NCI-H2196 (cell line): Measurements from ENCODE around the gene PHKA2.

Experiments used
- DNase-seq: peaks from one replicate; lab custom pipeline; 2025; ENCODE audit not compliant: unreplicated experiment; lab: John Stamatoyannopoulos, UW

The PHKA2 gene

DNA sequence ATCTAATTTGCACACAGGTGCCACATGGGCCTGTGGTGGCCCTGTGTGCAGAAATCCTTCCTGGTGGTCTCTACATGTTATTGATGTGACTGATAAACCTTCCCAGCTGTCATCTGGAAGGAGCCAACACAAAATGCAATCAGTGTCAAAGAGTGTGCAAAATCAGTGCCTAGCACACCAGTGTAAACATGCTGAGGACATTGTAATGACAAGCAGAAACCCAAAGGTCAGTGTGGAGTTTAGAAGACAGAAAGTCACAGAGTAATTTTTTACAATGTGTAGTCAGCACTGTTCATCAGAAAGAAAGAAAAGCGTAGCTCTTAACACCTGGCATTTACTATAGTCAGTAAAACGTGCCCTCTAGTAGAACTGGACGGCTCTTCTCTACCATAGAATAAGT lies 50.3 kb downstream of the PHKA2 start:
- no peak for DNase-seq

DNA sequence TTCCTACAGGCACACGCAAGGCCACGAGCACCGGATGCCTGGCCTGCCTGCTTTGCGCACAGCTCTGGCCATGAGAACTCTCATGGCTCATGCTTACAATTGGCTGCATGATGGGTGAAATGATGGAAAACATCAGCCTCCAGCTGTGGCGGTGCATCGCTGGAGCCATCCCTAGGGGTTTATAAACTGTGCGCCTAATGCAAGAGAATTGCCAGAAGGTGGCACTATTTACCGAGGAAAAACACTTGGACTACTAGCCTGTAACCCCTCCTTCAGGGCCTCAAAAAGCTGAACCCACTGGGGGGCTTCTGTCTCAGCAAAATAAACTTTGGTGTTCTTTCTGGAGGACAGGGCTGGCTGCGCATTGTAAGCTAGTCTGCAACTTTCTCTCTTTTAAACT lies 51.9 kb downstream of the PHKA2 start:
- peak; percentile 13 for DNase-seq

DNA sequence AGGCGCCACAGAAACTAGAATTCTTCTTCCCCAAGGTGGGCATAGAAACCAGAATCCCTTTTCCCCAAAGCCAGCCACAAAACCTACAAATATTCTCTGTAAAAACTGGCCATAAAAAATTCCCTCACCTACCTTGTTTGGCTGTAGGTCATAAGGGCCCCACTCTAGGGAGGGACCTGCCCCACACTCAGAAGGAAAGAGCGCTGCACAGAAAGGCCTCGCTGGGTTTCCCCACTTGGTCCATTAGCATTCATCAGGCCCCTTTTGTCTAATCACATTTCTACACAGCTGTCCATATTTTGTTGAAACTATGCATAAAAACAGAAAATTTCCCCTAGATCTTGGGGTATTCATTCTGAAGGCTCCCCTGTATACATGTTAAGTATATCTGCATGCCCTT lies 54.1 kb downstream of the PHKA2 start:
- DNase-seq: no peak

DNA sequence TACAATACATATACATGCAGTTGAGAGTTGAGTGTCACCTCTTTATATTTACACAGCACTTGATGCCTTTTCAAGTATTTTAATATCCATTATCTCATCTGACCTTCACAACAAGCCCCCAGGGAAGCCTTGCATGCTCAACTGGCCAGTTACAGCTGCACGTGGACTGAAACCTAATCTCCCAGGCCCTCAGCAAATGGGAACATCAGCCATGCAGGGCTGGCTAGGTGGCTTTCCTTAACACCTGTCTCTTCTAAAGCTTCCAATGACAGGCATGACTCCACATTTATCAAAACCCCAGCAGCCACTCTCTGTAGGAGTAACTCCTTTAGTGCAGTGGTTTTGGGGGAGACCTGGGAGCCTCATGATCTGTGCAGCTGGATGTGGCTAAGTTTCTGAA lies 56.4 kb downstream of the PHKA2 start:
- DNase-seq: peak; percentile 38

DNA sequence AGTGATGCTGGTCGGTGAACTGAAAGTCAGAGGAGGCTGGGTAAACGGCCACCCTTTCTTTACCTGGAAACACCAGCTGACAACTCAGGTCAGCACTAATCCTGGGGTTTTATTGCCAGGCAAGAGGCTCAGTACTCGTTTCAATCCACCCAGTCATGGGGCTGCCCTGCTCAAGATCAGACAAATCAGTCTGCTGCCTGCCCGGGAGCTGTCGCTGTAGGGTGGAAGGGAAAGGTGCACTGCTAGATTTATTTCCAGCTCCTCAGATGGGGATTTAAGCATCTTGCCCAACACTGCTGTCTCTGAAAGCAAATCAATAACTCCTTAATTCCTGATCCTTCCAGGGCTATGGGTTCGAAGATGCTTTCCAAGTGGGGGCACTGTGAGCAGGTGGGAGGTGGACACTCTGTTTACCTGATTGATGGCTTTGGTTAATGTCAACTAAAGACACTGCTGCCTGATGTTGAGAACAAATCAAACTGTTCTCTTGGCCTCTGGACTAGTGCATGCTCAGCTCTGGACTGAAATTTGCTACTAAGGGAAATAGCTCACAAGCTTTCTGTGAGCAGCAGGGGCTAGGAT lies 59.3 kb downstream of the PHKA2 start:
- no peak for DNase-seq

DNA sequence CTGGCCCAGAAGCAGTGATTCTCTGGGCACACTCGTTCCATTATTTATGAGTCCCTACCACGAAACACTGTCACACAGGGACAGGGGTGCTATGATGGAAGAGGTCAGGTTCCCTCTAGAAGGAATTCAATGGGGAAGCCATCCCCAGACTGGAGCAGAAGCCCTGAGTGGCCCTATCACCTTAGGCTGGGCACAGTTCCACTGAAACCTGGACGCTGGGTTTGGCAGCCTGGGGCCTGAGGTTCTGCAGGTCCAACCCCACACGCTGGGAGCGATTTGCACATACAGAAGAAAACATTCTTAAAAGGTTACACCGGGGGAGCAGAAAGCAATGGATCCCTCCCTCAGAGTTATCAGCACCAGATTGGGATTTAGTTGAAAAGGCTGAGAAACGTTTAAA lies 63.3 kb downstream of the PHKA2 start:
- no peak for DNase-seq

DNA sequence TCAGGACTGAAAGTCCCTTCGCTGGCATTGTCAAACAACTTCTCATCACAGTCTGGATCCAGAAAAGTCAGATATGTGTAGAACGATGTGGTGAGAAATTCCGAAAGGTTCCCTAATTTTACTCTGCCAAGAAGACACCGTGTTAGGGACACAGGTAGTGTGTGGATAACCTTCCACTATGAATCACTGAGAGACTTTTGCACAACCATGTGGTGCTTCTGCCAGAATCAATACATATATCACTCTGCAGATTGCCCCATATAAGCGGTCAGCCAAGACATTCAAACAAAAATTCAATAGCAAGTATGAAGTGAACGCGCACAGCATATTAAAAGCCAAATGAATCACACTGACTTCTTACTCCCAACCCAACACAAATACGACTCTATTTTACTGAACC lies 63.8 kb downstream of the PHKA2 start:
- DNase-seq: no peak

DNA sequence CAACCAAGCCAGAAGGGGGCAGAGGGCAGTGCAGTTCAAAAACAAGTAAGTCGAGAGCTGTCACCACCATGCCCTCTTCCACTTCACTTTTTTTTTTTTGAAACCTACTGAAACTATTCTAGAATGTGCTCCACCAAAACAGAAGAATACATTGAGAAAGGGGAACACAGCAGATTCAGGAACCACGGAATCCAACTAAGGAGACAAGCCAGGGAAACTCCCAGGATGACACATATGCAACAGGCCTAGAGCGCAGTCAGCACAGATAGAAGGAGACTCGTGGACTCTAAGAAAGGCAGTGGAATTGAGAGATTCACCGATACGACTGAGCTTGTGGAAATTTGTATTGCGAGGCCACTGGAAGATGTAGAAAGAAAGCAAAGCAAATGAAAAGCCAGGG lies 66.1 kb downstream of the PHKA2 start:
- no peak for DNase-seq

DNA sequence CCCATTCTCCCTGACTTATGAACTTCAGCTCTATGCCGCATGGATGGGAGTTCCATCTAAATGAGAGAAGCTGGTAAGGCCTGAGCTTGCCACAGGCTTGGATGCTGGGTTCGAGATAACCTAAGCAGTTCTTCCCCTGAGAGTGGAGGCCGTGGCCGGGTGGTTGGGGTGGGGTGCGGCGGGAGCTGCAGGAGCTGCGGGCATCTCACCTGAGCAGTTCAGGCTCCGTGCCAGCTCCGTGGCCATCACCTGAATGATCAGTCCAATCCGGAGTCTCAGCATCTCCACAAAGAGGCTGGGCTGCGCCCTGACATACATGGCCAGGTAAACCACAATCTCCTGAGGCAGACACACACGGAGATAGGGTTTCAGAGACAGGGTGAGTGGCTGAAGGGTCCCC lies 77.6 kb downstream of the PHKA2 start:
- DNase-seq: no peak

DNA sequence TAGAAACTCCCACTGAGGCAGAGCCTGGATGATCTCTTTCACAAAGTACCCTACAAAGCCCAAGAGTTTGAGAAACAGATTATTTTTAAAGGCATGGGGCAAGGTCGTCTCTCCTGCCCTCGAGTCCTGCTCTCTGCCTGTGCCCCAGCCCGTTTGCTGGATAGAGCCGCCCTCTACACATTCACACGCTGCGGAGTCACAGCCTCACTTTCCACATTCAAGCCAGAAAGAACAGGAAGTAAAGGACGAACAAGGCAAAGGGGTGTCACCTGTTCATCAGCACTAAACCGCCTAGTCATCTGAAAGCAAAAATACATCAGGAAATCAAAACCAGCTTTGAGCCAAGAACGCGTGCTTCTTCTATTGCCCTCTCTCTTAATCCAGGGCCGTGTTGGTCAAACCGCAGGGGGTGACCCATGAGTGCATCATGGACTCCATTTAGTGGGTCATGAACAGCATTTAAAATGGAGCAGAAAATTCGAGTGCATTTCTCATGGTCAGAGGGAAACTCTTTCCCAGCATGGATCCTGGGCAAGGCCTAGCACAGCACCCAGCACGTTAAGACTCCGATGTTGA lies 83.4 kb downstream of the PHKA2 start:
- no peak for DNase-seq

DNA sequence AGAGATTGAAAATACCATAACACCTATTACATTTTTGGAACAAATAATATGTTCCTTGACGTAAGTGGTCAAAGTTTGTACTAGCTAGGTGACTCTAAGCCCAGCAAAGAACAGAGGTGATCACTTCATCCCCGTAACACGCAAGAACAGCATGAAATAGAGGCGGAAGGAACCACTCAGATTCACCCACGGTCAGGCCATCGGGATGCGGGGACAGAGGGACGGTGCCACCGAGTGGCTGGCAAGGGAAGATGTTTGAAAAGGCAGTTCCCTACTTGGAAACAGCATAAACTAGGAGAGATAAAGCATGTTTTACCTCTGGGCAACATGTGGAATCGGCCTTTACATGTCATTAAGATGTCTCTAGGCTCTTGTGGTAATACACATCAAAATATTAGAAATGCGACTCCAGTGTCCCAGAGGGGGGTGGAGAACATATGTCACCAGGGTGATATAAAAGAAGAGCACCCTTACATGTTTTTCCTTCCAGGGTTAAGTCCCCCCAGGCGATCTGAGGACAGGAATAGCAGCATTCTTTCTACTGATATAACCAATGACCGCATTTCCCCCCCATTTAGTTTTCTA lies 84.0 kb downstream of the PHKA2 start:
- DNase-seq: no peak

DNA sequence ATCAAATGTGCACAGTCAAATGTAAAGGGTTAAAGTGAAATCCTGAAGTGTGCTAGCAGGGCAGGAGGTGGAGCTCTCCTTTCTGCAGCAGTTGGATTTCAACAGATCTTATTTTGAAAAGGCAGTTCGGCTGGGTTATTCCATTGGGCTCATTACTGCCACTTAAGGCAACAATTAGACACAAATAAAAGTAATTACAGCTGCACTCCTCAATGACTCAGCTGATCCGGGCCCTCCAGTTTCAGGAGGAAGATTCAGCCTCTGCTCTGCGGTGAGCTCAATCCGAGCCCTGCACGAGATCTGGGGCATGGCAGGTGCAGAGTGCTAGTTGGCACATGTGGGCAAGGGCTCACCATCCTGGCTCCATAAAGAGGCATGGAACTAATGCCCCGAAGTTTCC lies 85.4 kb downstream of the PHKA2 start:
- no peak for DNase-seq

DNA sequence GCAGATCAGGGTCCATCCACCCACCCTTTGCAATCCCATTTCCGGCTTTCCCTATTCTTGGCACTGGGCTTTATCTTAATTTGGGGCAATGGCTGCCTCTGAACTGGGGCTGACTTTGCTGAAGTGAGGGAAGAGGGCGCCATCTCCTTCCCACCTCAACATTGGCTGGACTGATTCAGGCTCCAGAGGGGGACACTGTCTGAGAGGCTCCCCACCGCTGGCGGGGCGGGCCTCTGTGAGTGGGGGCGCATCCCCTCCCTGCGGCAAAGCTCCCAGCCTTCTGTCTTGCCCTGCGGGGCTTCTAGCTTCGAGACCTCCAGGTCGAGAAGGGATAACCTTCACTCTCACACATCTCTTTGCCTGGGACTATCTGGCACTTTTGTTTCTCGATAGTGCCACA lies 85.8 kb downstream of the PHKA2 start:
- DNase-seq: no peak

DNA sequence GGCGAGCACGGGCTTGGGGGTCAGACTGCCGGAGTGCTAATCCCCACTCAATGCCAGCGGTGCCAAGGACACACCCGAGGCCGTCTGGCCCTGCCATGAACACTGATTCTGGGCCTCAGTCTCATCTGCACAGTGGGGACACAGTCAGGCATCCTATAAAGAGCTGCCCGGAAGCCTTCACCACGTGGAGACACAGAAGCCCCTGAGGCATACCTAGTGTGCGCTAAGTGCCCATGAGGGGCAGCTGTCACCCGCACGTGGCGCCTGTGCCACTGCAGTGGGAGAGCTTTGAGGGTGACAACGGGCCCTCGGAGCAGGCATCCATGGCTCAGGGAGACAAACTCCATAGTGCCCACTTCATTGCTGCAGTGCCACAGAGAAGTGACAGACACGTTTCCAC lies 86.3 kb downstream of the PHKA2 start:
- DNase-seq: no peak

DNA sequence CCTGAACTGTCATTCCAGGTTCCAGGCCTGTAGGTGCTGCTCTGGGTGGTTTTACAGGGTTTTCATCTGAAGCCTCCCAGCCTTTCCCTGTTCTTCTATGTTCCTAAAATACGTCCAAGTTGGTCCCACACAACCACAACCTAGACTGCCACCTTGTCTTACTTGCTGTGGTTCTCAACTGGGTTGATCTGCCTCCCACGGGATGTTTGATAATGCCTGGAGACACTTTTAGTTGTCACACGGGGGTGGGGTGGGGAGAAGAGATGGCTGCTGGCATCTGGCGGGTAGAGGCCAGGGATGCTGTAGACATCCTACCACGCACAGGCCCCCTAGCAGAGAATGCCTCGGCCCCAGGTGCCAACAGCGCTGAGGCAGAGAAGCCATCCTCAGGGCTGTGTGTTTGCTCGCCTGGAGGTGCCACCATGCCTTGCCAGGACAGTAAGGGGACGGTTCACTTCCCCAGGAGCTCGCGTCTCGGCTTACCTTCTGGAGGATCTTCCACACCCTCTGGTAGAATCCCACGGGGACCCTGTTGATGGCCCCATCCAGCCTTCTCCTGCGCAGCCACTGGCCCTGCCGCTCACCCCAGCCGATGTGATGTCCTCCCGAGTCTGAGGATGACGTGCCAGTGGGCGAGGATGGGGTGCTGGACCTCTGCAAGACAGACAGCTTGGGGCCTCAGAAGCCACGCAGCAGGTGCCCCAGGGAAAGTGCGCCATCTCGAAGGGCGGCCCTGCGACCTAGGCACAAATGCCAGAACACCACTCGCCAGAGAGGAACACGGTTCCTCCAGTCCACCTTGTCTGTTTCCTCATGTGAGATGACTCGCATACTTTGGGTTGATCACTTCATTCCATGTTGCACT lies 87.0 kb downstream of the PHKA2 start:
- no peak for DNase-seq

DNA sequence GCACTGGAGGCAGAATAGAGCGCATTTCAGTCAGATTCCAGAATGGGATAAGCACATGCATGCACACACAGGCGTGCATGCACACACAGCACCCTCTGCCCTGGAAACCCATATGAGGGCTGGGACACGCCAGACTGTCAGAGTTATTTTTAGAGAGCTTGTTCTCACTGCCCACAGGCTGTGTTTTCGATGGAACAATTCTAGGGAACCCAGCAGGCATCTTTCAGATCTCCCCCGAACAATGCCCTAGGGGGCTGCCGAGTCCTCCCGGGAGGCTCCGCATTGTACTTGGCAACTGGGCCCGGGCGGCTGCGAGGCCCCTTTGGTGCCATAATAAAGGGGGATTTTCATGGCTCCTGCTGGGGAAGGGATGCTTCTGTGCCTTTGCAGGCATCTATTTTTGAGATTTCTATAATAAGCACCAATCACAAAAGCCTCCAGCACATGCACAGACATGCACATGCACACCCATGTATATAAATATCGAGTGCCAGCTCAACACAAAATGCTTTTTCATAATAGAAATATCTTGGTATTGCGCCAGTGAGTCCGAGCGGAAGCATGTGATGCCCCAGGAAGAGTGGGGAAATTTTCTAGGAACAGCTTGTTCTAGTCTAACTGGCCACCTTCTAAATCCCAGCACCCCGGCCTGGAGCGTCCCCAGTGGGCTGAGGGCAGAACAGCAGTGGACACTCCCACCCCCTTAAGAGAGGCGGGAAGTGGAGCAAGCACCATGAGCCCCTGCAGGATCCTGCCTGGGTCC lies 88.5 kb downstream of the PHKA2 start:
- no peak for DNase-seq

DNA sequence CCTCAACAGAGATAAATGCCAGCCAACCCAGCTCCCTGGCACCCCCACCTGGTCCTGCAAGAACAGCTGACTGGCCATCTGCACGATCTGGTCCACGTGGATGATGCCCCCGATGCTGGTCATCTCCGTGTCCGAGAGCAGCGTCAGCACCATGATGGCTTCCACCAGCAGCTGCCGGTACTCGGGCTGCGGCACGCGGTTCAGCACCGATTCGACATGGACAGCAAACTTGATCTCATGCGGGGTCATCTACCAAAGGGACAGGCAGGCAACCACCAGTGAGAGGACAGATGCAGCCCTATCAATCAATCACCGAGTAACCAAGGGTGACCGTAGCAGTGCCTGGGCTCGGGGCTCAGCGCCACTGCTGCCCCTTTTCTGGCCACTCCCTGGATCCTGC lies 89.8 kb downstream of the PHKA2 start:
- no peak for DNase-seq

DNA sequence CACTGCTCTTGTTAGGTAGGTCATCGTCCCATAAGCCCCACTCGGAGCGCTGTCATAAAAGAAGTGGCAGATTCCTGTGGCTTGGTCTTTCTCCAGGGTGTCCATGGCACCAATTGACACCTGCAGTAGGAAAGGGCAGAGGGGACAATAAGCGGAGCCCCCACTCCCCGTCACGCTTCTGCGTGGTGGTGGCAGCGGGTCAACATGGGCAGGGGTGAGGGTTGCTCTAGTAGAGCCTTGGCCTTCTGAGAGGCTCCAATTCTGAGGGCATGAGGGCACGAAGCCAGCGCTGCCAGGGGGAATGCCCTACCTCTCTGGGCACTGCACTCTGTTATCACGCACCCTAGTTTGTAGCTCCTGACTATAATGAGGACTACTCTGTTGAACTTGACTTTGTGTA lies 90.4 kb downstream of the PHKA2 start:
- no peak for DNase-seq

DNA sequence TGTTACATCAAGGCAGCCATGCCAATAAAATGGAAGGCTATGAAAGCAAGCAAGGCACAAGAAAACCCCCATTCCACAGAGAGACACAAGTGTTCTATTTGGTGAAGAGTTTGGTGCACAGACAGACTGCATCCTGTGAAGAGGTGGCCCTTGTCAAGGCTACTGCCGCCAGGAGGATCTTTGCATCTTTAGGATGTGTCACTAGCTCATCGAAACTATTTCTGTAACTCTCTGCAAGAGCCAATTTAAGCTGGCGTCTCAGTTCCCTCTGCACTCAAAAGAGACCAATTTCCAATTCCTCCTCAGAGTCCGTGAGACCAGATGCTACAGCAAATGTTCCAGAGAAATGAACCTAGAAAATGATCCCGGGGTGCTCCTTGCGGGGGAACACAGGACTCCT lies 91.0 kb downstream of the PHKA2 start:
- DNase-seq: no peak

DNA sequence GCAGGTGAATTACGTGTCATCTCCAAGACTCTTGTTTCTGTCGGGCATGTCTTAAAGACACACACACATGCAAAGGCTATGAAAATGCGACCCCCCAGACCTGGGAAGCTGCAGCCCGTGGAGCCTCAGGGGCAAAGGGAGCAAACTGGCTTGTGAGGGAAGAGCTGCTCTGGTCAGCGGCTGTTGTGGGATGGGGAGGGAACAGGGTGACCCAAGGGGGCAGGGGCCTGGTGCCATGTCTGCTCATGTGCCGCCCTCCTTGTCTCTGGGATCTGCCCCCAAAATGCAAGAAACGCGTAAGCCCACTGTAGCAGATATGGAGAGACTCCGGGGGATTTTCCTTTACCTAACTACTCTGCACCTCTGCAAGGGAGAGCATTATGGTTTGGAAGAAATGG lies 92.4 kb downstream of the PHKA2 start:
- DNase-seq: no peak

DNA sequence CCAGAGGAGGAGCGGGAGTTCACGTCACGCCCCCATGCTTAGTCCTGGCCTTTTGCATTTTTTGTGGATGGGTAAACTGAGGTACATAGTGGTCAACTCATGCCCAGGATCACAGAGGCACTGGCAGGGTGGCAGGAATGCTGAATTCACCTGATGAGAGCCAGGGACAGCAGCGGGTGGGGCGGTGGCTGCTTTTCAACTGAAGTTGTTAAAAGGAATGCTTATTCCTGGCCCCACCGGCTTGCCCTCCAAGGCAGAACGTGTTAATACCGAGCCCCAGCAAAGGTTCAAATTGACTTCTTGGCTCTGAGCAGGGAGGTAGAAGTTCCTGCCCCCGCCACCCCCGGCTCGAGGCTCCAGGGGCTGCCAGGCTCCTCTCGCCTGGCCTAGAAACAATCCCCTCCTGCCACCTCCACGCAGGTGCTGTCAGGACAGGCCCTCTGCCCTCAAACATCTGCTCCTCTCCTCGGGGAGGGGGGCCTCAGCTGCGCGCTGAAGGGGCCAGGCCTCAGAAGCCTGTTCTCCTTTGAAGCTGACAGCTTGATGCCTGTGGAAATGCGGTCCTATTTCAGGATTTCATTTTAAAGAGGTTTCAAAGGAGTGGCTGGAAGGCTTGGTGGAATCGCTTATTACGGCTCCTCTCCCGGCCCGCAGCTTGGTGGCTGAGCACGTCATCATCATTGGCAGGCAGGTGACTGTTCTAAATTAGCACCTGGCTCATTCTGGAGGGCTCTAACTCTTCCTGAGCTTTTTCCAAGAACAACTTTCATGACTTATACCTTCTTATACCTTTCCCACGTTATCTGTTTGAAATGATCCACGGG lies 93.0 kb downstream of the PHKA2 start:
- DNase-seq: no peak
